HepG2 (cell line): ENCODE data around the gene GARIN5A. TPM values are rescaled to one million over a fixed set of nuclear protein-coding genes. Genes with fewer than 3 reads are reported as not detected.

Experiments
- AGO2 ChIP-seq: fragments of 200-400 bp; formaldehyde crosslinking; optimal IDR thresholded peaks from 2 replicates; pipeline ENCODE3; 2017; ENCODE audit warnings: mild to moderate bottlenecking, low read depth, low read length, moderate library complexity
- CCAR2 ChIP-seq: fragments of 200-400 bp; formaldehyde crosslinking; optimal IDR thresholded peaks from 2 replicates; pipeline ENCODE3; 2018; ENCODE audit warnings: low read depth, mild to moderate bottlenecking, low read length, moderate library complexity
- ETV5 ChIP-seq: IDR thresholded peaks from 2 replicates; pipeline ENCODE4 v1.6.1; 2018; ENCODE audit warnings: missing biosample characterization, missing genetic modification reagents, inconsistent platforms, borderline replicate concordance
- HOXA3 ChIP-seq: sonication (generic); formaldehyde crosslinking; IDR thresholded peaks from 2 replicates; pipeline ENCODE4 v1.5.0; 2020; ENCODE audit warnings: missing genetic modification reagents
- KDM2A ChIP-seq: sonication (generic); formaldehyde crosslinking; IDR thresholded peaks from 2 replicates; pipeline ENCODE4 v1.4.0; 2020; ENCODE audit warnings: low read depth, missing genetic modification reagents, borderline replicate concordance
- NCOA2 ChIP-seq: sonication (generic); formaldehyde crosslinking; IDR thresholded peaks from 2 replicates; pipeline ENCODE4 v1.8.0; 2022; ENCODE audit warnings: inconsistent platforms
- NFKB2 ChIP-seq: sonication (generic); formaldehyde crosslinking; IDR thresholded peaks from 2 replicates; pipeline ENCODE4 v1.4.0; 2020; ENCODE audit warnings: missing genetic modification reagents, borderline replicate concordance
- NR2F2 ChIP-seq: IDR thresholded peaks from 2 replicates; pipeline ENCODE4 v1.6.1; 2012; ENCODE audit warnings: low read depth, inconsistent platforms, borderline replicate concordance
- RXRB ChIP-seq: IDR thresholded peaks from 2 replicates; pipeline ENCODE4 v1.6.1; 2016; ENCODE audit warnings: borderline replicate concordance, missing genetic modification reagents, missing compliant biosample characterization
- SALL1 ChIP-seq: sonication (generic); formaldehyde crosslinking; IDR thresholded peaks from 2 replicates; pipeline ENCODE4 v1.8.0; 2022; ENCODE audit warnings: mild to moderate bottlenecking, missing genetic modification reagents
- SOX13 ChIP-seq, 3 experiments: fragments of 450-650 bp in 1 of 3; sonication (generic) in 1 of 3; formaldehyde crosslinking in 1 of 3; IDR thresholded peaks in 2 of 3; conservative IDR thresholded peaks in 1 of 3; 2 replicates each; pipeline versions ENCODE4 v1.5.0 to v1.6.1; 2016 to 2020; ENCODE audit warnings: antibody characterized with exemption in 1 of 3, mild to moderate bottlenecking in 1 of 3, missing compliant biosample characterization in 1 of 3, missing genetic modification reagents in 1 of 3, moderate library complexity in 1 of 3
- SOX6 ChIP-seq, 2 experiments: fragments of 450-650 bp in 1 of 2; sonication (generic) in 1 of 2; formaldehyde crosslinking in 1 of 2; IDR thresholded peaks; 2 replicates each; pipeline versions ENCODE4 v1.4.0 to v1.6.1; 2017 to 2020; ENCODE audit warnings: antibody characterized with exemption in 1 of 2, mild to moderate bottlenecking in 1 of 2, missing genetic modification reagents in 1 of 2
- SSRP1 ChIP-seq: IDR thresholded peaks from 2 replicates; pipeline ENCODE4 v1.6.1; 2016; ENCODE audit warnings: control low read depth
- XBP1 ChIP-seq: sonication (generic); formaldehyde crosslinking; IDR thresholded peaks from 2 replicates; pipeline ENCODE4 v1.5.0; 2020; ENCODE audit warnings: missing genetic modification reagents
- ZMAT3 ChIP-seq: sonication (generic); formaldehyde crosslinking; conservative IDR thresholded peaks from 2 replicates; pipeline ENCODE4 v1.7.0; 2021; ENCODE audit warnings: missing genetic modification reagents
- ZNF235 ChIP-seq: sonication (generic); formaldehyde crosslinking; IDR thresholded peaks from 2 replicates; pipeline ENCODE4 v1.8.1; 2023; ENCODE audit warnings: mild to moderate bottlenecking, missing genetic modification reagents, borderline replicate concordance
- ZNF292 ChIP-seq: sonication (generic); formaldehyde crosslinking; IDR thresholded peaks from 2 replicates; pipeline ENCODE4 v1.8.1; 2022; ENCODE audit warnings: mild to moderate bottlenecking, low read depth, missing genetic modification reagents, borderline replicate concordance
- ZNF317 ChIP-seq: sonication (generic); formaldehyde crosslinking; IDR thresholded peaks from 2 replicates; pipeline ENCODE4 v1.5.0; 2020; ENCODE audit warnings: mild to moderate bottlenecking, missing genetic modification reagents
- ZNF331 ChIP-seq: sonication (generic); formaldehyde crosslinking; IDR thresholded peaks from 2 replicates; pipeline ENCODE4 v1.4.0; 2020; ENCODE audit warnings: missing genetic modification reagents
- ZNF569 ChIP-seq: sonication (generic); formaldehyde crosslinking; IDR thresholded peaks from 2 replicates; pipeline ENCODE4 v1.5.0; 2020; ENCODE audit warnings: mild to moderate bottlenecking, missing genetic modification reagents, moderate library complexity, borderline replicate concordance
- ZNF816 ChIP-seq: sonication (generic); formaldehyde crosslinking; IDR thresholded peaks from 2 replicates; pipeline ENCODE4 v1.8.0; 2022; ENCODE audit warnings: missing genetic modification reagents, mild to moderate bottlenecking, borderline replicate concordance
- polyA plus RNA-seq, 8 experiments: library from polyadenylated mRNA; depleted of rRNA in 3 of 8; stranded (reverse) in 7 of 8; unstranded in 1 of 8; fragments of >200 nt; fragmentation: Illumina TruSeq in 4 of 8; extraction: Trizol in 4 of 8; gene quantifications; 2 replicates each; pipeline versions ENCODE4 v1.2.1 to v1.2.3, GENCODE V29; 2011 to 2016; ENCODE audit warnings: low read depth in 4 of 8, missing spikeins in 1 of 8, mixed read lengths in 1 of 8; ENCODE audit not compliant: insufficient read depth in 1 of 8
- total RNA-seq, 5 experiments: library from RNA; depleted of rRNA; stranded (reverse); fragments of >200 nt; fragmentation: Illumina TruSeq; extraction: Trizol; gene quantifications; 2 replicates each; pipeline ENCODE4 v1.2.3, GENCODE V29; 2016; ENCODE audit warnings: low read depth in 1 of 5
- TF ChIP-seq, protein P1 (sequence below): sonication (generic); formaldehyde crosslinking; IDR thresholded peaks from 2 replicates; pipeline ENCODE4 v1.4.0; 2020; ENCODE audit warnings: missing genetic modification reagents
- TF ChIP-seq, protein P2 (sequence below): sonication (generic); formaldehyde crosslinking; IDR thresholded peaks from 2 replicates; pipeline ENCODE4 v1.8.0; 2022; ENCODE audit warnings: low read depth, missing genetic modification reagents
- TF ChIP-seq, protein P3 (sequence below): sonication (generic); formaldehyde crosslinking; IDR thresholded peaks from 2 replicates; pipeline ENCODE4 v1.4.0; 2020; ENCODE audit warnings: missing genetic modification reagents

The GARIN5A gene
- total and polyA plus RNA-seq, 2 of the 13 experiments (the other 11 are each of a cell fraction or from before 2014, with no cell fraction given), result not detected

DNA sequence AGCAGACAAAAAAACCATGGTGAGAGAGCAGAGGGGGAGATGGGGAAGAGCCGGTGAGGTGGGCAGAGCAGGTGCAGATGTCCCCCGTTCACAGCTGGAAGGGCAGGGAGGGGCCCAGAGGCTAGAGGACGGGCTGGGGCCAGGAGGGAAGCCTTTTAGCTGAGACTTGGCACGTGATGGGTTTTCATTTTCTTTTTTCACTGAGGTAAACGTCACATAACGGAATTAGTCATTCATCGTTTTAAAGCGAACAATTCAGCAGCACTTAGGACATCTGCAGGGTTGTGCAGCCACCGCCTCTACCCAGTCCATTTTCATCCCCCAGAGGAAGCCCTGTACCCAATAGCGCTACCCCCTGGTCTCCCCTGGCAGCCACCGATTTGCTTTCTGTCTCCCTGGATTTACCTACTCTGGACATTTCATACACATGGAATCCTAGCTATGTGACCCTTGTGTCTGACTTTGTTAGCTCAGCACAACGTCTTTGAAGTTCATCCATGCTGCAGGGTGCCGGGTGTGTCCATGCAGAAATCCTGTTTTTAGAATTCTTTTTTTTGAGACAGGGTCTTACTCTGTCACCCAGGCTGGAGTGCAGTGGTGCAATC is 16.4 kb downstream of the GARIN5A start (continued):
- TF ChIP-seq ETV5 (CRISPR knock-in tag) (0 out of 2 replicates have a peak, but pooled peaks have one; percentile 26), SOX6 (IDR thresholded peaks at IDR 0.05) (no peak), SOX6 (CRISPR knock-in tag; IDR thresholded peaks at IDR 0.05) (peak; percentile 27; the same call in 1 of the 2 replicates), ZMAT3 (CRISPR knock-in tag) (no peak), AGO2 (no peak), SSRP1 (no peak), HOXA3 (CRISPR knock-in tag) (no peak), ZNF331 (CRISPR knock-in tag) (0 out of 2 replicates have a peak, but pooled peaks have one; percentile 19), ZNF235 (CRISPR knock-in tag) (no peak), NCOA2 (peak; percentile 22; the same call in 1 of the 2 replicates), ZNF317 (CRISPR knock-in tag) (no peak), KDM2A (CRISPR knock-in tag) (no peak), RXRB (CRISPR knock-in tag) (0 out of 2 replicates have a peak, but pooled peaks have one; percentile 22), CCAR2 (no peak), NR2F2 (peak; percentile 71; the same call in 1 of the 2 replicates), SALL1 (CRISPR knock-in tag) (peak; percentile 60; the same call in 1 of the 2 replicates), SOX13 (IDR thresholded peaks at IDR 0.05) (no peak), SOX13 (CRISPR knock-in tag; conservative IDR thresholded peaks at IDR 0.05 in 1 of 2, IDR thresholded peaks at IDR 0.05 in 1 of 2) (peak in 1 of 2 experiments; percentile 56; a peak in 1 of 4 replicates), XBP1 (CRISPR knock-in tag) (no peak), ZNF292 (CRISPR knock-in tag) (0 out of 2 replicates have a peak, but pooled peaks have one; percentile 53), ZNF569 (CRISPR knock-in tag) (no peak), NFKB2 (CRISPR knock-in tag) (no peak), ZNF816 (CRISPR knock-in tag) (no peak)
- TF ChIP-seq, protein P1, sequence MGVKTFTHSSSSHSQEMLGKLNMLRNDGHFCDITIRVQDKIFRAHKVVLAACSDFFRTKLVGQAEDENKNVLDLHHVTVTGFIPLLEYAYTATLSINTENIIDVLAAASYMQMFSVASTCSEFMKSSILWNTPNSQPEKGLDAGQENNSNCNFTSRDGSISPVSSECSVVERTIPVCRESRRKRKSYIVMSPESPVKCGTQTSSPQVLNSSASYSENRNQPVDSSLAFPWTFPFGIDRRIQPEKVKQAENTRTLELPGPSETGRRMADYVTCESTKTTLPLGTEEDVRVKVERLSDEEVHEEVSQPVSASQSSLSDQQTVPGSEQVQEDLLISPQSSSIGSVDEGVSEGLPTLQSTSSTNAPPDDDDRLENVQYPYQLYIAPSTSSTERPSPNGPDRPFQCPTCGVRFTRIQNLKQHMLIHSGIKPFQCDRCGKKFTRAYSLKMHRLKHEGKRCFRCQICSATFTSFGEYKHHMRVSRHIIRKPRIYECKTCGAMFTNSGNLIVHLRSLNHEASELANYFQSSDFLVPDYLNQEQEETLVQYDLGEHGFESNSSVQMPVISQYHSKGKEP (CRISPR knock-in tag), result no peak
- TF ChIP-seq, protein P2, sequence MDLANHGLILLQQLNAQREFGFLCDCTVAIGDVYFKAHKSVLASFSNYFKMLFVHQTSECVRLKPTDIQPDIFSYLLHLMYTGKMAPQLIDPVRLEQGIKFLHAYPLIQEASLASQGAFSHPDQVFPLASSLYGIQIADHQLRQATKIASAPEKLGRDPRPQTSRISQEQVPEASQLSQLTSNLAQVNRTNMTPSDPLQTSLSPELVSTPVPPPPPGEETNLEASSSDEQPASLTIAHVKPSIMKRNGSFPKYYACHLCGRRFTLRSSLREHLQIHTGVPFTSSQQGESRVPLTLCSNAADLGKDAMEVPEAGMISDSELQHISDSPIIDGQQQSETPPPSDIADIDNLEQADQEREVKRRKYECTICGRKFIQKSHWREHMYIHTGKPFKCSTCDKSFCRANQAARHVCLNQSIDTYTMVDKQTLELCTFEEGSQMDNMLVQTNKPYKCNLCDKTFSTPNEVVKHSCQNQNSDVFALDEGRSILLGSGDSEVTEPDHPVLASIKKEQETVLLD, result no peak
- TF ChIP-seq, protein P3, sequence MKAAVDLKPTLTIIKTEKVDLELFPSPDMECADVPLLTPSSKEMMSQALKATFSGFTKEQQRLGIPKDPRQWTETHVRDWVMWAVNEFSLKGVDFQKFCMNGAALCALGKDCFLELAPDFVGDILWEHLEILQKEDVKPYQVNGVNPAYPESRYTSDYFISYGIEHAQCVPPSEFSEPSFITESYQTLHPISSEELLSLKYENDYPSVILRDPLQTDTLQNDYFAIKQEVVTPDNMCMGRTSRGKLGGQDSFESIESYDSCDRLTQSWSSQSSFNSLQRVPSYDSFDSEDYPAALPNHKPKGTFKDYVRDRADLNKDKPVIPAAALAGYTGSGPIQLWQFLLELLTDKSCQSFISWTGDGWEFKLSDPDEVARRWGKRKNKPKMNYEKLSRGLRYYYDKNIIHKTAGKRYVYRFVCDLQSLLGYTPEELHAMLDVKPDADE (CRISPR knock-in tag), result no peak
